HG02588 (cell line): ENCODE data around the gene C19orf81.

Experiments used
- ATAC-seq: cut with Tn5 transposase; IDR thresholded peaks from one replicate; pipeline ENCODE4 v1.9.1; 2021; ENCODE audit warnings: mild to moderate bottlenecking, moderate library complexity; ENCODE audit not compliant: unreplicated experiment

Gene C19orf81

GRCh38 chr19:50657712-50658440, 8.6 kb downstream of the C19orf81 start:
- no peak for ATAC-seq

GRCh38 chr19:50658441-50659317, 9.4 kb downstream of the C19orf81 start:
- no peak for ATAC-seq

- no peak for ATAC-seq
Measured at GRCh38 chr19:50659318-50660087, 10.3 kb downstream of the C19orf81 start.

- ATAC-seq, result no peak
Measured at GRCh38 chr19:50660088-50660366, 10.8 kb downstream of the C19orf81 start.

GRCh38 chr19:50661023-50661422, 11.8 kb downstream of the C19orf81 start:
- no peak for ATAC-seq

- no peak for ATAC-seq
Measured at GRCh38 chr19:50661766-50662650, 12.8 kb downstream of the C19orf81 start.

GRCh38 chr19:50662651-50663481, 13.6 kb downstream of the C19orf81 start:
- no peak for ATAC-seq

- ATAC-seq, result no peak
Measured at GRCh38 chr19:50663482-50663790, 14.2 kb downstream of the C19orf81 start.

- no peak for ATAC-seq
Measured at GRCh38 chr19:50664204-50664603, 15.0 kb downstream of the C19orf81 start.

- no peak for ATAC-seq
Measured at GRCh38 chr19:50666346-50667176, 17.3 kb downstream of the C19orf81 start.

GRCh38 chr19:50667177-50667758, 18.0 kb downstream of the C19orf81 start:
- ATAC-seq, result no peak

GRCh38 chr19:50667759-50668231, 18.6 kb downstream of the C19orf81 start:
- no peak for ATAC-seq

- ATAC-seq, result no peak
Measured at GRCh38 chr19:50668416-50668815, 19.2 kb downstream of the C19orf81 start.

GRCh38 chr19:50668879-50669278, 19.6 kb downstream of the C19orf81 start:
- no peak for ATAC-seq

GRCh38 chr19:50669302-50670101, 20.3 kb downstream of the C19orf81 start:
- no peak for ATAC-seq

GRCh38 chr19:50670102-50670380, 20.8 kb downstream of the C19orf81 start:
- no peak for ATAC-seq

GRCh38 chr19:50673118-50673517, 23.9 kb downstream of the C19orf81 start:
- ATAC-seq, result no peak

- no peak for ATAC-seq
Measured at GRCh38 chr19:50676625-50677197, 27.5 kb downstream of the C19orf81 start.
